Spleen (tissue), 11 donors: ENCODE measurements around the gene BCL11B. TPM values are rescaled to one million over a fixed set of nuclear protein-coding genes. Genes with fewer than 3 reads are reported as not detected.

Source experiments
- DNase-seq: peaks from one replicate; pipeline ENCODE4 v3.0.0-alpha.2; 2020
- H3K27ac ChIP-seq, 8 donors: fragments of 200-600 bp; sonication (generic) in 7 of 8; 1 replicate in 4 of 8; 2 replicates in 4 of 8; pipeline versions ENCODE4 v1.5.0 to v1.8.0; 2016 to 2021; ENCODE audit warnings: inconsistent platforms in 4 of 8, mild to moderate bottlenecking in 4 of 8, moderate library complexity in 1 of 8
- H3K27me3 ChIP-seq, 7 donors: fragments of 200-600 bp; sonication (generic) in 6 of 7; replicated peaks in 1 of 7; 1 replicate in 4 of 7; 2 replicates in 3 of 7; pipeline versions ENCODE4 v1.5.0 to v1.8.0; 2016 to 2021; ENCODE audit warnings: inconsistent platforms in 3 of 7, mild to moderate bottlenecking in 1 of 7
- H3K36me3 ChIP-seq, 6 donors: fragments of 200-600 bp; sonication (generic) in 5 of 6; 1 replicate in 4 of 6; 2 replicates in 2 of 6; pipeline versions ENCODE4 v1.5.0 to v1.8.0; 2016 to 2021; ENCODE audit warnings: inconsistent platforms in 2 of 6
- H3K4me1 ChIP-seq, 6 donors: fragments of 200-600 bp; sonication (generic) in 5 of 6; 1 replicate in 3 of 6; 2 replicates in 3 of 6; pipeline versions ENCODE4 v1.5.0 to v1.8.0; 2016 to 2021; ENCODE audit warnings: inconsistent platforms in 3 of 6
- H3K4me3 ChIP-seq, 8 donors: fragments of 200-600 bp; sonication (generic) in 7 of 8; 1 replicate in 4 of 8; 2 replicates in 4 of 8; pipeline versions ENCODE4 v1.5.0 to v1.8.0; 2016 to 2021; ENCODE audit warnings: inconsistent platforms in 4 of 8, mild to moderate bottlenecking in 4 of 8, moderate library complexity in 2 of 8
- H3K9me3 ChIP-seq, 8 donors: fragments of 200-600 bp; sonication (generic) in 7 of 8; 1 replicate in 4 of 8; 2 replicates in 4 of 8; pipeline versions ENCODE4 v1.5.0 to v1.8.0; 2016 to 2021; ENCODE audit warnings: inconsistent platforms in 4 of 8
- POLR2A ChIP-seq, 3 donors: fragments of 450-650 bp; IDR thresholded peaks; one replicate each; pipeline ENCODE4 v1.5.1; 2017; ENCODE audit warnings: antibody characterized with exemption in 3 of 3, mild to moderate bottlenecking in 1 of 3
- POLR2AphosphoS5 ChIP-seq, 3 donors: sonication (generic); formaldehyde crosslinking; IDR thresholded peaks; one replicate each; pipeline ENCODE4 v1.5.1; 2017; ENCODE audit warnings: antibody characterized with exemption in 3 of 3
- WGBS, 5 donors: extraction: QIAGEN DNeasy Blood & Tissue Kit in 3 of 5; methylation state at CpG; one replicate each; pipeline versions ENCODE4 v1.1.5 to v1.1.7; 2013 to 2018; 5-methylcytosine and 5-hydroxymethylcytosine counted together
- intact Hi-C: fragments of 100-400 bp; cut with DNase I; formaldehyde crosslinking; loops from one replicate; pipeline ENCODE4 v1.15.0; 2023; ENCODE audit warnings: low total_unique reads
- polyA plus RNA-seq, 3 donors: library from polyadenylated mRNA; stranded (reverse); fragments of 200-250 nt; gene quantifications; one replicate each; pipeline ENCODE4 v1.2.1, GENCODE V29; 2013
- total RNA-seq, 7 donors: library from RNA; depleted of rRNA in 3 of 7; stranded (reverse); fragments of >200 nt in 3 of 7; fragmentation: NEBNext Ultra II Directional in 4 of 7; extraction: Animal tissue kit (Norgen Biotek cat#: 25700) in 4 of 7; gene quantifications; one replicate each; pipeline versions ENCODE4 v1.1.0 to v1.2.1, GENCODE V29; 2016 to 2021
- TF ChIP-seq, protein P1 (sequence below), 11 experiments: fragments of 200-600 bp in 7 of 11; fragments of 450-650 bp in 4 of 11; sonication (generic) in 4 of 11; IDR thresholded peaks in 8 of 11; conservative IDR thresholded peaks in 3 of 11; 1 replicate in 7 of 11; 2 replicates in 4 of 11; pipeline versions ENCODE4 v1.4.0 to v1.8.0; 2016 to 2021; ENCODE audit warnings: antibody characterized with exemption in 11 of 11, inconsistent platforms in 4 of 11, mild to moderate bottlenecking in 1 of 11
- donor health status: healthy with polysubstance abuse.
- donor health status: DM: no; HTN: no; CAD: no; lungs with moderate emphysema.
- donor health status: DM: no; HTN: no; CAD: no.
- donor health status: Bipolar disorder and iron deficiency.
- donor health status: healthy.
- donor health status: DM: no; HTN: no; CAD: no.
- donor health status: DM: yes; HTN: yes; CAD: no.

BCL11B gene
- total and polyA plus RNA-seq, 10 donors: 0.74 to 21.1 (median 11.4) TPM

DNA sequence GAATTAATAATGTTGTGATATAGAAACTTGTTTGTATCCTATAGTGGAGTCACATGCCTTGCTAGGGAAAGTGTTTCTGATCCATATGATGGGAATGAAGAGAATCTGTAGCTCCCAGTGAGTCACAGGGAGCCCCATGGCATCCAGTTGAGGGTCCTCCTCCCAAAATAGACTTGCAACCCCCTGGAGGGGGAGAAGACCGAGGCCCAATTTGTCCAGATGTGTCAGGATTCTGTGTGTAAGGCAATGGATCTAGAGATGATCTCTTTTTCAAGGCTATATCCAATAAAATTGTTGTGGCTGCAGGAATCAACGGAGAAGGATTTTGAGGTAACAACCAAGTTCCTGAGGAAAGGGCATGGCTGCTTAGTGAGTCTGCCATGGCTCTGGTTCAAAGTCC, 121.8 kb downstream of the BCL11B start:
- no peak for DNase-seq
- intact Hi-C loops: no loop called here
- TF ChIP-seq POLR2A (IDR thresholded peaks at IDR 0.05): no peak
- TF ChIP-seq POLR2AphosphoS5 (IDR thresholded peaks at IDR 0.05): no peak
- TF ChIP-seq, protein P1, sequence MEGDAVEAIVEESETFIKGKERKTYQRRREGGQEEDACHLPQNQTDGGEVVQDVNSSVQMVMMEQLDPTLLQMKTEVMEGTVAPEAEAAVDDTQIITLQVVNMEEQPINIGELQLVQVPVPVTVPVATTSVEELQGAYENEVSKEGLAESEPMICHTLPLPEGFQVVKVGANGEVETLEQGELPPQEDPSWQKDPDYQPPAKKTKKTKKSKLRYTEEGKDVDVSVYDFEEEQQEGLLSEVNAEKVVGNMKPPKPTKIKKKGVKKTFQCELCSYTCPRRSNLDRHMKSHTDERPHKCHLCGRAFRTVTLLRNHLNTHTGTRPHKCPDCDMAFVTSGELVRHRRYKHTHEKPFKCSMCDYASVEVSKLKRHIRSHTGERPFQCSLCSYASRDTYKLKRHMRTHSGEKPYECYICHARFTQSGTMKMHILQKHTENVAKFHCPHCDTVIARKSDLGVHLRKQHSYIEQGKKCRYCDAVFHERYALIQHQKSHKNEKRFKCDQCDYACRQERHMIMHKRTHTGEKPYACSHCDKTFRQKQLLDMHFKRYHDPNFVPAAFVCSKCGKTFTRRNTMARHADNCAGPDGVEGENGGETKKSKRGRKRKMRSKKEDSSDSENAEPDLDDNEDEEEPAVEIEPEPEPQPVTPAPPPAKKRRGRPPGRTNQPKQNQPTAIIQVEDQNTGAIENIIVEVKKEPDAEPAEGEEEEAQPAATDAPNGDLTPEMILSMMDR (IDR thresholded peaks at IDR 0.05 in 8 of 11, conservative IDR thresholded peaks at IDR 0.05 in 3 of 11): no peak
- WGBS, 5 donors: 63 to 70% (median 67%) methylated on average over 2 of the region's 2 CpGs
- no peaks in the 10 kb centered on the region for H3K36me3 ChIP-seq
- H3K9me3 ChIP-seq: no peaks in the 10 kb centered on the region
- no peak overlapping the region for H3K27ac ChIP-seq
- H3K27me3 ChIP-seq: peaks cover 0 to 15% (median 0%) of the 10 kb centered on the region in 7 donors
- H3K4me1 ChIP-seq: peaks cover 0 to 3% (median under 1%) of the 10 kb centered on the region in 6 donors
- H3K4me3 ChIP-seq: no peak overlapping the region

GRCh38 chr14:99148861-99149610, 123.0 kb downstream of the BCL11B start:
- no peaks in the 10 kb centered on the region for H3K4me1 ChIP-seq
- no peak overlapping the region for H3K27ac ChIP-seq
- H3K9me3 ChIP-seq: no peaks in the 10 kb centered on the region
- peaks cover 0 to 15% (median 0%) of the 10 kb centered on the region in 7 donors for H3K27me3 ChIP-seq
- DNase-seq: no peak
- H3K4me3 ChIP-seq: no peak overlapping the region
- 77 to 82% (median 80%) methylated on average over 22 of the region's 22 CpGs for whole genome bisulfite sequencing, 5 donors
- TF ChIP-seq POLR2A (IDR thresholded peaks at IDR 0.05): no peak
- TF ChIP-seq, protein P1 (IDR thresholded peaks at IDR 0.05 in 8 of 11, conservative IDR thresholded peaks at IDR 0.05 in 3 of 11): no peak
- TF ChIP-seq POLR2AphosphoS5 (IDR thresholded peaks at IDR 0.05): no peak
- H3K36me3 ChIP-seq: no peaks in the 10 kb centered on the region
- intact Hi-C loops: no loop called here

DNA sequence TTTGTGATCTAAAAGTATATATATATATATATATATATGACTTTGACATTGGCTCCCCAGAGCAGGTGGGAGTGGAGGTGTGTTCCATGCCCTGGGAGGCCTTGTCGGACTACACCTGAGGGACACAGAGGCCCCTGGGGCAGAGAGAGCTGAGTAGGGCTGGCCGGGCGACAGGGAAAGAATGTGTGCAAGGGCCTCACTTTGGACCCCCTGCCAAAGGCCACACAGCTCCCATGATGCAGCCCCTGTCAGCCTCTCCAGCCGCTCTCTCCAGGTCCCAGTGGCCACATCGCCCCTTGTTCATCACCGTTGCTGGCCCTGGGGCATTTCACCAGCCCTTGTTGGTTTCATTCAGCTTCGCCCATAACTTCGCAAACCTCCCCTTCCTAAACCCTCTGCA, 123.9 kb downstream of the BCL11B start:
- Histone ChIP-seq H3K4me3 (no peak overlapping the region), H3K27me3 (peaks cover 0 to 15% (median 0%) of the 10 kb centered on the region in 7 donors), H3K36me3 (no peaks in the 10 kb centered on the region), H3K27ac (no peak overlapping the region), H3K9me3 (no peaks in the 10 kb centered on the region), H3K4me1 (no peaks in the 10 kb centered on the region)
- TF ChIP-seq POLR2AphosphoS5 (IDR thresholded peaks at IDR 0.05) (no peak), POLR2A (IDR thresholded peaks at IDR 0.05) (no peak)
- TF ChIP-seq, protein P1 (IDR thresholded peaks at IDR 0.05 in 8 of 11, conservative IDR thresholded peaks at IDR 0.05 in 3 of 11): no peak
- intact Hi-C loops: no loop called here
- WGBS, 5 donors: 90 to 97% (median 91%) methylated on average over 8 of the region's 8 CpGs
- DNase-seq: no peak

DNA sequence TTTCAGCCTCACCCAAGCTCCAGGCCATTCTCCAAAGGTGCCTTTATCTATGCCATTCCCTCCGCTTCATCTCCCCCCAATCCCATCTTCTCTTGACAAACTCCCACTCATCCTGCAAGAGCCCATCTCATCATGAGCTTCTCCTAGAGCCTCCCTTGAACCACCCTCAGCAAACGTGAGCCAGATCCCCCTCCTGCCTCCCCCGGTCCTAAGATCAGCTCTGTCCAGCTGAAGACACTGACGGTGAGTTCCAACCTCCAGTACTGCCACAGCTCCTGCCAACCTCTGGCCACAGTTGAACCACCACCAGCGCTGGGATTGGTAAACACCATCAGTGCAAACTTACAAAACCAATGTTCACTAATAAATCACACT, 124.6 kb downstream of the BCL11B start:
- DNase-seq: no peak
- H3K36me3 ChIP-seq: no peaks in the 10 kb centered on the region
- no peaks in the 10 kb centered on the region for H3K4me1 ChIP-seq
- H3K4me3 ChIP-seq: no peak overlapping the region
- H3K9me3 ChIP-seq: no peaks in the 10 kb centered on the region
- peaks cover 0 to 15% (median 0%) of the 10 kb centered on the region in 7 donors for H3K27me3 ChIP-seq
- TF ChIP-seq POLR2A (IDR thresholded peaks at IDR 0.05): no peak
- H3K27ac ChIP-seq: no peak overlapping the region
- intact Hi-C loops: no loop called here
- 75 to 84% (median 80%) methylated on average over 5 of the region's 5 CpGs for WGBS, 5 donors
